HG02852 (cell line): Measurements from ENCODE around the gene NCCRP1.

Source experiments
- ATAC-seq: cut with Tn5 transposase; IDR thresholded peaks from one replicate; pipeline ENCODE4 v1.9.1; 2021; ENCODE audit warnings: mild to moderate bottlenecking, moderate library complexity; ENCODE audit not compliant: unreplicated experiment

Gene NCCRP1

GRCh38 chr19:39196860-39197562, at the start of gene NCCRP1:
Gene NCCRP1 (plus strand): TSS chr19:39196964. CDS start chr19:39196983, 19 bp downstream.
- ATAC-seq: no peak

GRCh38 chr19:39147480-39147879, 49.3 kb upstream of the NCCRP1 start:
- no peak for ATAC-seq

- no peak for ATAC-seq
Observed at GRCh38 chr19:39148939-39149529, 47.7 kb upstream of the NCCRP1 start.

- no peak for ATAC-seq
Observed at GRCh38 chr19:39150235-39150634, 46.5 kb upstream of the NCCRP1 start.

GRCh38 chr19:39150807-39151600, 45.8 kb upstream of the NCCRP1 start:
- ATAC-seq: no peak

GRCh38 chr19:39152066-39152465, 44.7 kb upstream of the NCCRP1 start:
- no peak for ATAC-seq

GRCh38 chr19:39154100-39154628, 42.6 kb upstream of the NCCRP1 start:
- no peak for ATAC-seq

GRCh38 chr19:39154629-39155100, 42.1 kb upstream of the NCCRP1 start:
- ATAC-seq: no peak

GRCh38 chr19:39155114-39155700, 41.6 kb upstream of the NCCRP1 start:
- ATAC-seq: no peak

- ATAC-seq: no peak
Observed at GRCh38 chr19:39155741-39156140, 41.0 kb upstream of the NCCRP1 start.

GRCh38 chr19:39156326-39157230, 40.2 kb upstream of the NCCRP1 start:
- no peak for ATAC-seq

GRCh38 chr19:39157275-39157996, 39.3 kb upstream of the NCCRP1 start:
- ATAC-seq: no peak

GRCh38 chr19:39157997-39158389, 38.8 kb upstream of the NCCRP1 start:
- ATAC-seq: no peak

GRCh38 chr19:39158646-39159260, 38.0 kb upstream of the NCCRP1 start:
- no peak for ATAC-seq

- ATAC-seq: no peak
Observed at GRCh38 chr19:39160523-39160861, 36.3 kb upstream of the NCCRP1 start.

- no peak for ATAC-seq
Observed at GRCh38 chr19:39160889-39161672, 35.7 kb upstream of the NCCRP1 start.

- ATAC-seq: no peak
Observed at GRCh38 chr19:39162441-39163043, 34.2 kb upstream of the NCCRP1 start.

- ATAC-seq: no peak
Observed at GRCh38 chr19:39163621-39164020, 33.1 kb upstream of the NCCRP1 start.
